HCT116 (cell line): ENCODE measurements around the gene IL15.

Experiments used
- CEBPB ChIP-seq: IDR thresholded peaks from 2 replicates; pipeline ENCODE4 v1.6.1; 2012; ENCODE audit warnings: low read depth
- CTCF ChIP-seq, 3 experiments: fragments of 200-600 bp in 1 of 3; sonication (generic) in 1 of 3; IDR thresholded peaks in 2 of 3; conservative IDR thresholded peaks in 1 of 3; 2 replicates each; pipeline ENCODE4 v1.5.1; 2012 to 2017; ENCODE audit warnings: low read depth in 2 of 3, low read length in 2 of 3, antibody characterized with exemption in 1 of 3, borderline replicate concordance in 1 of 3, control low read depth in 1 of 3, mild to moderate bottlenecking in 1 of 3, mixed read lengths in 1 of 3, mixed run types in 1 of 3, moderate library complexity in 1 of 3; ENCODE audit not compliant: insufficient read depth in 1 of 3
- EZH2 ChIP-seq: fragments of 200-600 bp; sonication (generic); IDR thresholded peaks from 2 replicates; pipeline ENCODE4 v1.6.1; 2017; ENCODE audit warnings: antibody characterized with exemption, mixed run types
- MAX ChIP-seq: IDR thresholded peaks from 2 replicates; pipeline ENCODE4 v1.6.1; 2012
- POLR2AphosphoS5 ChIP-seq: IDR thresholded peaks from 2 replicates; pipeline ENCODE4 v1.6.1; 2011; ENCODE audit warnings: mild to moderate bottlenecking, low read depth, low read length, moderate library complexity
- SP1 ChIP-seq: IDR thresholded peaks from 2 replicates; pipeline ENCODE4 v1.6.1; 2012; ENCODE audit warnings: low read depth

GRCh38 chr4:141713771-141714445 lies 77.5 kb downstream of the IL15 start:
- TF ChIP-seq SP1 (peak; percentile 67), EZH2 (no peak), CTCF (IDR thresholded peaks at IDR 0.05 in 2 of 3, conservative IDR thresholded peaks at IDR 0.05 in 1 of 3; ENCODE audit: borderline replicate concordance in 1 of 3, insufficient read depth in 1 of 3, low read depth in 2 of 3, low read length in 2 of 3) (no peak), POLR2AphosphoS5 (no peak), CEBPB (no peak), MAX (no peak)
